Measurements from ENCODE around the gene ACTL7B. TPM values are rescaled to one million over a fixed set of nuclear protein-coding genes. Genes with fewer than 3 reads are reported as not detected.
A peak's percentile ranks its signal among the peaks of the same experiment; 100 is the strongest.
"Not testable (repeated sequence)": the region's sequence is repeated elsewhere in the genome, so short reads cannot be mapped to it uniquely, and the experiment has no call there.

ACTL7B gene
- not detected in 2 replicates for total RNA-seq (2014; rRNA removed; shearing (Covaris generic))

GRCh38 chr9:108855888-108856287 is at the start of gene ACTL7B:
ACTL7B (minus strand) TSS chr9:108855986; CDS start chr9:108855930, 56 bp downstream.
- H3K27ac ChIP-seq = no peak within 1 kb of the TSS
- no peaks in the 10 kb centered on the region for H3K9me3 ChIP-seq (replicated peaks)
- H3K4me3 ChIP-seq = no peak within 1 kb of the TSS
- H3K27me3 ChIP-seq (replicated peaks) = no peaks in the 10 kb centered on the region
- DNase-seq (ENCODE audit: low read depth in 1 of 2, low spot score in 2 of 2) = no peak
- H3K36me3 ChIP-seq = no peaks in the 10 kb centered on the region
- H3K4me1 ChIP-seq (replicated peaks) = no peaks in the 10 kb centered on the region

DNA sequence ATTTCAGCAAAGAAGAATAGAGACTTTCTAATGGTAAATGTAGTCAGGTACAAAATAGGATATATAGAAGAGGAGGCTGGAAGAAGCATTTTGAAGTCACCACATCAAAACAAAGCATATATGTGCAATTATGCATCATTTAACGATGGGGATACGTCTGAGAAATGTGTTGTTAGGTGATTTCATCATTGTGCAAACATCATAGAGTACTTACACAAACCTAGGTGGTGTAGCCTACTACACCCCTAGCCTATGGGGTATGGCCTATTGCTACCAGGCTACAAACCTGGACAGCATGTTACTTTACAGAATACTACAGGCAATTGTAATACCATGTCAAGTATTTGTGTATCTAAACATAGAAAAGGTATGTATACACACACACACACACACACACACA is 49.7 kb upstream of the ACTL7B start:
- no peak overlapping the region for H3K27ac ChIP-seq
- no peak overlapping the region for H3K4me3 ChIP-seq
- peaks cover 34% of the 10 kb centered on the region for H3K36me3 ChIP-seq
- no peak for DNase-seq (ENCODE audit: low read depth in 1 of 2, low spot score in 2 of 2)
- H3K9me3 ChIP-seq (replicated peaks) = no peaks in the 10 kb centered on the region
- no peaks in the 10 kb centered on the region for H3K4me1 ChIP-seq (replicated peaks)
- no peaks in the 10 kb centered on the region for H3K27me3 ChIP-seq (replicated peaks)

DNA sequence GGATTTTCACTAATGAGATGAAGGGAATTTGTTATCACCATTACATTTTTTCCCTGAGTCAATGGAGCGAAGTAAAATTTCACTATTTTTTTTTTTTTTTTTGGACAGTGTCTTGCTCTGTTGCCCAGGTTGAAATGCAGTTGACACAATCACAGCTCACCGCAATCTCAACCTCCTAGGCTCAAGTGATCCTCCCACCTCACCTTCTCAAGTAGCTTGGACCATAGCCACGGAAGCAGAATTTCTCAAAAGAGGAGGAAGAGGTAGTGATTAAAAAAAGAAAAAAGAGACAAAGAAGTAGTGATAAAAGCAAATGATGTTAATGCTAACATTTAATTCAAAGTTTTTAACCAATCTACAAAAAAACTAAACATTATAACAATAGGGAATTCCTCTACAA is 48.4 kb upstream of the ACTL7B start:
- H3K4me3 ChIP-seq = no peak overlapping the region
- no peaks in the 10 kb centered on the region for H3K9me3 ChIP-seq (replicated peaks)
- no peak for DNase-seq (ENCODE audit: low read depth in 1 of 2, low spot score in 2 of 2)
- H3K27me3 ChIP-seq (replicated peaks) = no peaks in the 10 kb centered on the region
- H3K27ac ChIP-seq = no peak overlapping the region
- H3K4me1 ChIP-seq (replicated peaks) = no peaks in the 10 kb centered on the region
- peaks cover 45% of the 10 kb centered on the region for H3K36me3 ChIP-seq

DNA sequence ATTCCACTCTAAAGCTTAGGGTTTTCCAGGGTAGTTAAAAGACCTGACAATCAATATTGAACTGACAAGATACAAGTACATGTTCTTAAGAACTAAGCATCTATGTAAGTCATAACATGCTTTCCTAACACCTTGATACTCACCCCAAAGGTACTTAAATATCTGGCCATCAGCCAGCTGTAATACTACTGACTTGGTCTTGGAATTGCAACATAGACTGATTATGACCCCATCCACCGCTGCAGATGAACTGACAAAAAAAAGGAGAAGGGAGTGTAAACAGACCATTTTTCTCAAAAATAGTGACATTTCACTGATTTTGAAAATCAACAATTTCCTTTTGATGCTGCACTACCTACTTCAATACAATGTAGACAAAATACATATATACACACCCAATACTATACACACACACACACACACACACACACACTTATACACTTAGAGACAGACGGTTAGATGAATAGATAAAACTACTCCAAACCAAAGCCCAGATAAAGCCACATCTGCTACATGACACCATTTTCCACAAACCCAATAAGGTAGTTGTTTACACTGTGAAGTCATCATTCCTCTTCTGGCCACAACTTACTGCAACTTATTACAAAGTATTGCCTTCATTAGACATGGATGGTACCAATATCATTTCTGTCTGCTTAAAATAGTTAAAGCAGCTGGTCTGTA is 47.8 kb upstream of the ACTL7B start:
- no peaks in the 10 kb centered on the region for H3K27me3 ChIP-seq (replicated peaks)
- no peak overlapping the region for H3K4me3 ChIP-seq
- H3K27ac ChIP-seq = no peak overlapping the region
- no peak for DNase-seq (ENCODE audit: low read depth in 1 of 2, low spot score in 2 of 2)
- H3K36me3 ChIP-seq = peaks cover 47% of the 10 kb centered on the region
- no peaks in the 10 kb centered on the region for H3K9me3 ChIP-seq (replicated peaks)
- H3K4me1 ChIP-seq (replicated peaks) = no peaks in the 10 kb centered on the region

DNA sequence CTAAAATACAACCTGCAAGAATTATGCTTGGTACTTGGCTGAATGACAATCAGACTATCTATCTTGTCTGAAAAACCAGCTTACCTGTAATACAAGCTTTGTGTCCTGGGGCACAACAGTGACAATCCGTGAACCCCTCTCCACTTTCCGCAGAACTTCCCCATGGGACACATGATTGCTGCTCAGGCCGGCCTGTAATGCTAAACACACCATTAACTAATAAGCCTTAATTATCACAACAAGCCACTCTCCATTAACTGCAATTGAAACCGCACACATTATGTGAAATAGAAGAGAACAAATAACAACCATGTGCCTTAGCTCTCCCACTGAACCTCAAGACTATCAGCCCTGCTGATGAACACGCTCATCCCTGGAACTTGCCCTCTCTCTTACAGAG is 44.4 kb upstream of the ACTL7B start:
- Histone ChIP-seq H3K4me3 (no peak overlapping the region), H3K27me3 (replicated peaks) (no peaks in the 10 kb centered on the region), H3K9me3 (replicated peaks) (no peaks in the 10 kb centered on the region), H3K36me3 (peaks cover 55% of the 10 kb centered on the region), H3K27ac (no peak overlapping the region), H3K4me1 (replicated peaks) (no peaks in the 10 kb centered on the region)
- no peak for DNase-seq (ENCODE audit: low read depth in 1 of 2, low spot score in 2 of 2)

DNA sequence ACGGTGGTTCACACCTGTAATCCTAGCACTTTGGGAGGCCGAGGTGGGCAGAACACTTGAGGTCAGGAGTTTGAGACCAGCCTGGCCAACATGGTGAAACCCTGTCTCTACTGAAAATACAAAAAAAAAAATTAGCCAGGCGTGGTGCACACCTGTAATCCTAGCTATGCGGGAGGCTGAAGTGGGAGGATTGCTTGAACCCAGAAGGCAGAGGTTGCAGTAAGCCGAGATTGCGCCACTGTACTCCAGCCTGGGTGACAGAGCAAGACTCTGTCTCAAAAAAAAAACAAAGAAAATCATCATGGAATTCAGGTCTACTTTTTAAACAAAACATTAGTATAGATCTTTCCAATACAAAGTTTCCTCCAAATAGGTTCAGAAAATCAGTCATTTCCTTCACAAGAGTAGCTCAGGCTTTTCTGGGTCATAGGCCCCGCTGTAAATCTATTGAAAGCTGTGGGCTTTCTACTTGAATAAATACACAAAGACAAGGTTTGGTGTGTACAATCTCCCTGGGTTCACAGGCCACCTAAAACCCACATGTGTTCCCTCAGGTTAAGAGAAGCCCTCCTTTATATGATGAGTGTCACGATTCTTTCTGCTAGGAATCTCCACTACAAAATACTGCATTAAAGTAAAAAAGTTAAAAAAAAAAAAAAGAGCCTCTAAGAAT is 43.4 kb upstream of the ACTL7B start:
- not testable (repeated sequence) for H3K9me3 ChIP-seq (replicated peaks); H3K27ac ChIP-seq; H3K4me1 ChIP-seq (replicated peaks); H3K27me3 ChIP-seq (replicated peaks); H3K4me3 ChIP-seq; DNase-seq (ENCODE audit: low read depth in 1 of 2, low spot score in 2 of 2)
- peaks cover 61% of the 10 kb centered on the region for H3K36me3 ChIP-seq

GRCh38 chr9:108897324-108898096 is 41.7 kb upstream of the ACTL7B start:
- no peaks in the 10 kb centered on the region for H3K4me1 ChIP-seq (replicated peaks)
- no peak for DNase-seq (ENCODE audit: low read depth in 1 of 2, low spot score in 2 of 2)
- H3K4me3 ChIP-seq = no peak overlapping the region
- H3K27ac ChIP-seq = no peak overlapping the region
- peaks cover 54% of the 10 kb centered on the region for H3K36me3 ChIP-seq
- no peaks in the 10 kb centered on the region for H3K27me3 ChIP-seq (replicated peaks)
- H3K9me3 ChIP-seq (replicated peaks) = no peaks in the 10 kb centered on the region

GRCh38 chr9:108894225-108894997 is 38.6 kb upstream of the ACTL7B start:
- no peaks in the 10 kb centered on the region for H3K27me3 ChIP-seq (replicated peaks)
- no peak for DNase-seq (ENCODE audit: low read depth in 1 of 2, low spot score in 2 of 2)
- peaks cover 61% of the 10 kb centered on the region for H3K36me3 ChIP-seq
- H3K4me3 ChIP-seq = no peak overlapping the region
- no peaks in the 10 kb centered on the region for H3K9me3 ChIP-seq (replicated peaks)
- H3K4me1 ChIP-seq (replicated peaks) = no peaks in the 10 kb centered on the region
- no peak overlapping the region for H3K27ac ChIP-seq

DNA sequence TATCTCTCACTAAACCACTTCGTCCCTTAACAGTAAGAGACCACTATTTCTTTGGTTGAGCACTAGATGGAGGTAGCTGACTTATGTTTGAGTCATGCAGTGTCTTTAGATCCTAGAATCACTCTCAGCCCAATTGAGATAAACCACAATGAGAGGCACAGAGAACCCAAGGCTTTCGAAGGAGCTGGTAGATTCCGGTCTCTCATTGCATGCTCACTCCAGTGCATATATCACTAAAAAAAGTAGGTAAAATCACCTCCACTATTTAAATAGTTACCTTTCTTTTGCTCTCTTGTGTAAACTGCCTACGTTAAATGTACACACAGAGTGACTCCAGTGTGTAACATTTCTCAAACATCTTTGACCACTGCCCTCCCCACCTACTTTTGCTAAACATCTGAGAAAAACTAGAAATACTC is 33.9 kb upstream of the ACTL7B start:
- H3K9me3 ChIP-seq (replicated peaks) = no peaks in the 10 kb centered on the region
- H3K27ac ChIP-seq = no peak overlapping the region
- peaks cover 46% of the 10 kb centered on the region for H3K36me3 ChIP-seq
- no peak overlapping the region for H3K4me3 ChIP-seq
- peaks cover 10% of the 10 kb centered on the region for H3K4me1 ChIP-seq (replicated peaks)
- no peak for DNase-seq (ENCODE audit: low read depth in 1 of 2, low spot score in 2 of 2)
- no peaks in the 10 kb centered on the region for H3K27me3 ChIP-seq (replicated peaks)

GRCh38 chr9:108886594-108887271 is 30.9 kb upstream of the ACTL7B start:
- H3K9me3 ChIP-seq (replicated peaks); H3K27ac ChIP-seq; DNase-seq (ENCODE audit: low read depth in 1 of 2, low spot score in 2 of 2); H3K27me3 ChIP-seq (replicated peaks); H3K4me3 ChIP-seq: not testable (repeated sequence)
- Histone ChIP-seq H3K4me1 (replicated peaks) (peaks cover 10% of the 10 kb centered on the region), H3K36me3 (peaks cover 30% of the 10 kb centered on the region)

- Histone ChIP-seq H3K9me3 (replicated peaks) (no peaks in the 10 kb centered on the region), H3K27ac (no peak overlapping the region), H3K4me3 (no peak overlapping the region), H3K36me3 (peaks cover 22% of the 10 kb centered on the region), H3K27me3 (replicated peaks) (no peaks in the 10 kb centered on the region), H3K4me1 (replicated peaks) (peaks cover 10% of the 10 kb centered on the region)
- peak; percentile 46 to 73 for DNase-seq (ENCODE audit: low read depth in 1 of 2, low spot score in 2 of 2)
Observed at GRCh38 chr9:108885643-108886348, 30.0 kb upstream of the ACTL7B start.

GRCh38 chr9:108884701-108885100 is 28.9 kb upstream of the ACTL7B start:
- no peaks in the 10 kb centered on the region for H3K9me3 ChIP-seq (replicated peaks)
- peaks cover 18% of the 10 kb centered on the region for H3K36me3 ChIP-seq
- H3K27ac ChIP-seq = no peak overlapping the region
- DNase-seq (ENCODE audit: low read depth in 1 of 2, low spot score in 2 of 2) = no peak
- no peaks in the 10 kb centered on the region for H3K27me3 ChIP-seq (replicated peaks)
- H3K4me3 ChIP-seq = no peak overlapping the region
- peaks cover 10% of the 10 kb centered on the region for H3K4me1 ChIP-seq (replicated peaks)

Measured in SJSA1 (cell line).